SU-DHL-6 (cell line): ENCODE measurements around the gene ABHD5.

Experiments
- H2AFZ ChIP-seq: fragments of 200-600 bp; sonication (generic); 2 replicates; pipeline ENCODE4 v1.6.1; 2014; ENCODE audit warnings: low read depth, mild to moderate bottlenecking, moderate library complexity, mixed read lengths, antibody characterized with exemption, low read length; ENCODE audit not compliant: severe bottlenecking
- H3F3A ChIP-seq: fragments of 200-600 bp; shearing (Covaris generic); 2 replicates; pipeline ENCODE4 v1.6.0; 2016; ENCODE audit warnings: antibody characterized with exemption, mild to moderate bottlenecking; ENCODE audit not compliant: insufficient read depth
- H3K27ac ChIP-seq: fragments of 200-600 bp; sonication (generic); 2 replicates; pipeline ENCODE4 v1.5.1; 2016; ENCODE audit warnings: low read depth, mild to moderate bottlenecking, low read length, moderate library complexity, mixed read lengths
- H3K27me3 ChIP-seq: fragments of 200-600 bp; sonication (generic), shearing (Covaris generic); 2 replicates; pipeline ENCODE4 v1.6.0; 2014; ENCODE audit warnings: mild to moderate bottlenecking, low read length
- H3K36me3 ChIP-seq: fragments of 200-600 bp; sonication (generic); 2 replicates; pipeline ENCODE4 v1.6.1; 2014; ENCODE audit warnings: mild to moderate bottlenecking, low read length, mixed read lengths
- H3K4me2 ChIP-seq: fragments of 300-600, 200-600 bp; shearing (Covaris generic), sonication (generic); 2 replicates; pipeline ENCODE4 v1.6.0; 2014; ENCODE audit warnings: low read length, low read depth, mild to moderate bottlenecking; ENCODE audit not compliant: poor library complexity, severe bottlenecking
- H3K4me3 ChIP-seq: fragments of 200-600 bp; sonication (generic); 2 replicates; pipeline ENCODE4 v1.5.1; 2014; ENCODE audit warnings: antibody characterized with exemption, low read length, mild to moderate bottlenecking, mixed read lengths; ENCODE audit not compliant: insufficient read depth, poor library complexity, severe bottlenecking
- H3K79me2 ChIP-seq: fragments of 200-600 bp; sonication (generic); 2 replicates; pipeline ENCODE4 v1.6.1; 2014; ENCODE audit warnings: mild to moderate bottlenecking, low read length, moderate library complexity; ENCODE audit not compliant: insufficient read depth
- H3K9ac ChIP-seq: fragments of 200-600 bp; sonication (generic); 2 replicates; pipeline ENCODE4 v1.7.0; 2014; ENCODE audit warnings: mild to moderate bottlenecking, low read length
- H3K9me2 ChIP-seq: fragments of 200-600 bp; sonication (generic); replicated peaks from 2 replicates; pipeline ENCODE4 v1.6.1; 2014; ENCODE audit warnings: low read length; ENCODE audit not compliant: insufficient read depth
- H3K9me3 ChIP-seq: fragments of 200-600 bp; sonication (generic); 2 replicates; pipeline ENCODE4 v1.6.1; 2014; ENCODE audit warnings: low read length, mixed read lengths; ENCODE audit not compliant: insufficient read depth
- H4K20me1 ChIP-seq: fragments of 200-600 bp; sonication (generic); 2 replicates; pipeline ENCODE4 v1.6.1; 2014; ENCODE audit warnings: low read depth, mild to moderate bottlenecking, antibody characterized with exemption, low read length, moderate library complexity, mixed read lengths
- CTCF ChIP-seq: fragments of 200-600 bp; sonication (generic); IDR thresholded peaks from one replicate; pipeline ENCODE4 v1.5.1; 2017; ENCODE audit warnings: antibody characterized with exemption, mild to moderate bottlenecking, low read length, moderate library complexity; ENCODE audit not compliant: insufficient read depth, poor library complexity, severe bottlenecking
- EZH2phosphoT487 ChIP-seq: fragments of 200-600 bp; sonication (generic), shearing (Covaris generic); conservative IDR thresholded peaks from 2 replicates; pipeline ENCODE4 v1.6.1; 2018; ENCODE audit warnings: mild to moderate bottlenecking, antibody characterized with exemption, low read length, moderate library complexity, mixed read lengths

Gene ABHD5

DNA sequence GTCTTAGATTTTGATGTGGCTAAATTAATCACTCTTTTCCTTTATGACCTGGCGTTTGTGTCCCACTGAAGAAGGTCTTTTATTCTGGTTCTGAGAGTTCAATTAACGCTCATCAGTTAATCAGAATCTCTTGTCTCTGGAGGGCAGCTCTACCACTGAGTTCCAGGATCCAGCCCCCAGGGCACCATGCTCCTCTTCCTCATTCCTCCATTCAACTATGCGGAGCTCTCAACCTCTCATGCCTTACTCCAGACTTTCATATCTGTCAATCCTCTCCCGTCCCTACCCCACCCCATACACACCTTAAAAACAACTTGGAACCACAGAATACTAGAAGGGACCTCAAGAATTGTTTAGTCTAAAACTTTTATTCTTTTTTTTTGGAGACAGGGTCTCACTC lies 4.8 kb upstream of the ABHD5 start:
- H2AFZ ChIP-seq, result no peak overlapping the region
- TF ChIP-seq CTCF (no peak), EZH2phosphoT487 (no peak)

GRCh38 chr3:43686333-43686699 lies 4.4 kb upstream of the ABHD5 start:
- no peaks in the 10 kb centered on the region for H3K9me3 ChIP-seq
- no peak overlapping the region for H3K4me3 ChIP-seq
- H3K79me2 ChIP-seq, result no peaks in the 10 kb centered on the region
- no peak overlapping the region for H3K9ac ChIP-seq
- no peak overlapping the region for H3K27ac ChIP-seq
- H2AFZ ChIP-seq, result no peak overlapping the region
- no peak for TF ChIP-seq CTCF
- no peak for TF ChIP-seq EZH2phosphoT487
- no peaks in the 10 kb centered on the region for H3K27me3 ChIP-seq
- H3F3A ChIP-seq, result no peaks in the 10 kb centered on the region
- no peaks in the 10 kb centered on the region for H3K36me3 ChIP-seq
- H3K4me2 ChIP-seq, result no peak overlapping the region
- H3K9me2 ChIP-seq, result no peaks in the 10 kb centered on the region
- H4K20me1 ChIP-seq, result no peaks in the 10 kb centered on the region

More for the DNA sequence above, 4.8 kb upstream of the ABHD5 start:
- Histone ChIP-seq H3K36me3 (no peaks in the 10 kb centered on the region), H3K27ac (no peak overlapping the region), H3K9ac (no peak overlapping the region), H3K4me3 (no peak overlapping the region), H4K20me1 (no peaks in the 10 kb centered on the region), H3K79me2 (no peaks in the 10 kb centered on the region), H3F3A (no peaks in the 10 kb centered on the region), H3K9me2 (no peaks in the 10 kb centered on the region), H3K4me2 (no peak overlapping the region), H3K27me3 (no peaks in the 10 kb centered on the region), H3K9me3 (no peaks in the 10 kb centered on the region)

DNA sequence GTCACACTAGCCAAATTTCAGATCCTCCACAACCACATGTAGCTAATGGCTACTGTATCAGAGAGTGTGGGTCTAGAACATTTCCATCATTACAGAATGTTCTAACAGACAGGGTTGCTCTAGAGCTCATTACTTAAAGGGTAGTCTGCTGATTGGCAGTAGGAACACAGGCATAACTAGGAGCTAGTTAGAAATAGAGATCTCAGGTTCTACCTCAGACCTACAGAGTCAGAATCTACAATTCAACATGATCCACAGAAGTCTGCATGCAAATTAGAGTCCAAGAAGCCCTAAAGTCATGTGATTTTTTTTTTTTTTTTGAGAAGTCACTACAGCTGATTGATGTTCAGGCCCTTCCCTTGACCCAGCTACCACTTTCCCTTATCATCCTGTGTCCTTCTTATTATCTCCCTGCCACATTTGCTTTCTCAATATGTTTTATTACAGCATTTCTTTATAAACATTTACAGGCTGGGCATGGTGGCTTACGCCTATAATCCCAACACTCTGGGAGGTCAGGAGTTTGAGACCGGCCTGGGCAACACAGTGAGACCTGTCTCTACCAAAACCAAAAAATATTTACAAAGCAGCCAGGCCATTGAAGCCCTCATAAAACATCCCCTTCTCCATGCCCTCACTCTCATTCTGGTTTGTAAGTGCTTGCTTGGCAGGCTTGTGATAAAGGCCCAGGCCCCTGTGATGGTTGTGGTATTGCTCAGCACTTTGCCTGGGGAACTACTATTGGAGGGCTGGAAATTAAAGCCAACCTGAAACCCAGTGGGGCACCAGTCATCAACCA lies 3.8 kb upstream of the ABHD5 start:
- no peak overlapping the region for H2AFZ ChIP-seq
- no peaks in the 10 kb centered on the region for H3F3A ChIP-seq

More for the DNA sequence above, 3.8 kb upstream of the ABHD5 start:
- H3K9me3 ChIP-seq, result no peaks in the 10 kb centered on the region
- TF ChIP-seq EZH2phosphoT487 (no peak), CTCF (no peak)
- no peaks in the 10 kb centered on the region for H3K36me3 ChIP-seq
- no peaks in the 10 kb centered on the region for H4K20me1 ChIP-seq
- H3K27me3 ChIP-seq, result no peaks in the 10 kb centered on the region
- no peaks in the 10 kb centered on the region for H3K79me2 ChIP-seq
- no peaks in the 10 kb centered on the region for H3K9me2 ChIP-seq
- H3K9ac ChIP-seq, result no peak overlapping the region
- H3K4me2 ChIP-seq, result no peak overlapping the region
- no peak overlapping the region for H3K4me3 ChIP-seq
- H3K27ac ChIP-seq, result no peak overlapping the region
